Transverse colon (tissue), 4 donors: Measurements from ENCODE around the gene PLK2. TPM values are rescaled to one million over a fixed set of nuclear protein-coding genes. Genes with fewer than 3 reads are reported as not detected.

Experiments
- DNase-seq: peaks from one replicate; pipeline ENCODE4 v3.0.0-alpha.2; 2019
- H3K27ac ChIP-seq, 4 donors: fragments of 200-600 bp; sonication (generic); 2 replicates each; pipeline ENCODE4 v1.5.1; 2016 to 2018; ENCODE audit warnings: inconsistent platforms in 4 of 4
- H3K27me3 ChIP-seq: fragments of 200-600 bp; sonication (generic); 2 replicates; pipeline ENCODE4 v1.5.1; 2017; ENCODE audit warnings: inconsistent platforms
- H3K36me3 ChIP-seq, 4 donors: fragments of 200-600 bp; sonication (generic); 2 replicates each; pipeline ENCODE4 v1.5.1; 2017 to 2019; ENCODE audit warnings: inconsistent platforms in 4 of 4
- H3K4me1 ChIP-seq, 4 donors: fragments of 200-600 bp; sonication (generic); 2 replicates each; pipeline ENCODE4 v1.5.1; 2017 to 2020; ENCODE audit warnings: inconsistent platforms in 4 of 4
- H3K4me3 ChIP-seq, 4 donors: fragments of 200-600 bp; sonication (generic); 1 replicate in 1 of 4; 2 replicates in 3 of 4; pipeline versions ENCODE4 v1.5.1 to v1.6.1; 2017 to 2019; ENCODE audit warnings: inconsistent platforms in 4 of 4
- H3K9me3 ChIP-seq, 2 donors: fragments of 200-600 bp; sonication (generic); 2 replicates each; pipeline ENCODE4 v1.5.1; 2017 to 2019; ENCODE audit warnings: inconsistent platforms in 2 of 2
- CTCF ChIP-seq, 5 experiments: fragments of 200-600 bp in 3 of 5; fragments of 450-650 bp in 2 of 5; sonication (generic) in 3 of 5; IDR thresholded peaks; 1 replicate in 2 of 5; 2 replicates in 3 of 5; pipeline ENCODE4 v1.5.1; 2016 to 2017; ENCODE audit warnings: antibody characterized with exemption in 5 of 5, inconsistent platforms in 3 of 5, mild to moderate bottlenecking in 2 of 5, moderate library complexity in 1 of 5
- EP300 ChIP-seq: sonication (generic); formaldehyde crosslinking; IDR thresholded peaks from one replicate; pipeline ENCODE4 v1.6.1; 2017; ENCODE audit warnings: antibody characterized with exemption, low read depth
- POLR2A ChIP-seq: fragments of 450-650 bp; IDR thresholded peaks from one replicate; pipeline ENCODE4 v1.6.1; 2016; ENCODE audit warnings: antibody characterized with exemption, mild to moderate bottlenecking, moderate library complexity
- POLR2AphosphoS5 ChIP-seq, 3 donors: sonication (generic); formaldehyde crosslinking; IDR thresholded peaks; one replicate each; pipeline ENCODE4 v1.6.1; 2016; ENCODE audit warnings: antibody characterized with exemption in 3 of 3
- WGBS, 2 donors: methylation state at CpG; one replicate each; pipeline ENCODE4 v1.1.5; 2018; ENCODE audit warnings: low coverage in 1 of 2; 5-methylcytosine and 5-hydroxymethylcytosine counted together
- in situ Hi-C, 4 donors: fragments of 200-750 bp; cut with MboI; loops; one replicate each; pipeline versions ENCODE4 v1.15.0 to v1.15.1; 2017; ENCODE audit warnings: low sequenced_read_pairs in 3 of 4, low pct_ligation_motif_present in 1 of 4, low pct_unique_long_range_greater_than_20kb in 1 of 4
- intact Hi-C: fragments of 100-400 bp; cut with DNase I; formaldehyde crosslinking; loops from one replicate; pipeline ENCODE4 v1.15.1; 2023; ENCODE audit warnings: low total_unique reads
- total RNA-seq, 4 donors: library from RNA; depleted of rRNA; stranded (reverse); fragments of >200 nt; gene quantifications; one replicate each; pipeline ENCODE4 v1.1.0, GENCODE V29; 2016

Gene PLK2
- total RNA-seq, 4 donors from 2014 or later, result 6.0 to 78.6 (median 40.6) TPM

GRCh38 chr5:58412932-58413331, 47.0 kb downstream of the PLK2 start:
- in situ Hi-C loops (no loop called here), intact Hi-C loops (no loop called here)
- H3K36me3 ChIP-seq, result no peaks in the 10 kb centered on the region
- H3K27ac ChIP-seq, result no peak overlapping the region
- H3K27me3 ChIP-seq, result no peaks in the 10 kb centered on the region
- no peaks in the 10 kb centered on the region for H3K9me3 ChIP-seq
- DNase-seq, result no peak
- no peak overlapping the region for H3K4me3 ChIP-seq
- TF ChIP-seq EP300 (no peak), POLR2A (no peak), POLR2AphosphoS5 (IDR thresholded peaks at IDR 0.05) (no peak), CTCF (IDR thresholded peaks at IDR 0.05) (no peak)
- H3K4me1 ChIP-seq, result no peaks in the 10 kb centered on the region
- WGBS, 2 donors, result 57% methylated on average over 1 of the region's 1 CpG

DNA sequence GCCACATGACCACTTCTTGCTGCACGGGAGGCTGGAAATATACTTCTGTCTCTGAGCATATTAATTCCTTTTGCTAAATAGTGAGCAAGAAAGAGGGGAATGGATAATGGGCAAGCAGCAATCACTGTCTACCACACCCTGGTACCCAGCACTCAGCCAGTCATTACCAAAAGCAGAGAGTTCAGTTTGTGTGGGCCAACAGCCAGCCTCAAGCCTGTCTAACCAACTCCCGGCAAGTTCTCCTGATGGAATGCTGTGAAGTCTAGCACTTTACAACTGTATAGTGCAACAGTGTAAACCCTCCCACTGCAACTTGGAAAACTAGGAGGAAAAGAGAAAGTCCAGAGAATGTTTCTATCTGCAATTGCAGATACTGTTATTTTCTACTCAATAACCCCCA, 47.8 kb downstream of the PLK2 start:
- Histone ChIP-seq H3K9me3 (no peaks in the 10 kb centered on the region), H3K4me1 (no peaks in the 10 kb centered on the region), H3K27ac (no peak overlapping the region), H3K27me3 (no peaks in the 10 kb centered on the region), H3K36me3 (no peaks in the 10 kb centered on the region), H3K4me3 (no peak overlapping the region)
- TF ChIP-seq POLR2AphosphoS5 (IDR thresholded peaks at IDR 0.05) (no peak), EP300 (no peak), CTCF (IDR thresholded peaks at IDR 0.05) (no peak), POLR2A (no peak)
- intact Hi-C loops, result no loop called here
- WGBS, 2 donors, result 69 to 84% methylated on average over 2 of the region's 2 CpGs
- DNase-seq, result no peak
- in situ Hi-C loops, result no loop called here

GRCh38 chr5:58411372-58411771, 48.5 kb downstream of the PLK2 start:
- intact Hi-C loops, result no loop called here
- H3K27ac ChIP-seq, result no peak overlapping the region
- no peak overlapping the region for H3K4me3 ChIP-seq
- TF ChIP-seq EP300, result no peak
- TF ChIP-seq CTCF (IDR thresholded peaks at IDR 0.05), result no peak
- TF ChIP-seq POLR2A, result no peak
- TF ChIP-seq POLR2AphosphoS5 (IDR thresholded peaks at IDR 0.05), result no peak
- no peak for DNase-seq
- no peaks in the 10 kb centered on the region for H3K9me3 ChIP-seq
- in situ Hi-C loops, result no loop called here
- WGBS, 2 donors, result 67 to 69% methylated on average over 1 of the region's 1 CpG
- no peaks in the 10 kb centered on the region for H3K27me3 ChIP-seq
- no peaks in the 10 kb centered on the region for H3K4me1 ChIP-seq
- no peaks in the 10 kb centered on the region for H3K36me3 ChIP-seq

GRCh38 chr5:58410441-58410840, 49.4 kb downstream of the PLK2 start:
- Histone ChIP-seq H3K9me3 (no peaks in the 10 kb centered on the region), H3K27ac (no peak overlapping the region), H3K36me3 (no peaks in the 10 kb centered on the region), H3K27me3 (no peaks in the 10 kb centered on the region), H3K4me3 (no peak overlapping the region), H3K4me1 (no peaks in the 10 kb centered on the region)
- WGBS, 2 donors, result 57 to 66% methylated on average over 2 of the region's 2 CpGs
- in situ Hi-C loops (no loop called here), intact Hi-C loops (no loop called here)
- TF ChIP-seq POLR2AphosphoS5 (IDR thresholded peaks at IDR 0.05) (no peak), POLR2A (no peak), EP300 (no peak), CTCF (IDR thresholded peaks at IDR 0.05) (no peak)
- no peak for DNase-seq
